B cell (primary cell): ENCODE data around the gene ITGAV. TPM values are rescaled to one million over a fixed set of nuclear protein-coding genes. Genes with fewer than 3 reads are reported as not detected.

Source experiments
- ATAC-seq: fragments of 200-7000 bp; cut with Tn5 transposase; one replicate; pipeline ENCODE4 v1.10.0; 2021; ENCODE audit warnings: low read depth, mild to moderate bottlenecking, moderate number of reproducible peaks, moderate library complexity
- CTCF ChIA-PET: fragments of 350-600 bp; sonication (Branson Sonifier 250); formaldehyde crosslinking; loops from one replicate; lab custom pipeline; 2021; ENCODE audit warnings: antibody characterized with exemption, inconsistent platforms; lab: Charles Lee
- POLR2A ChIA-PET: fragments of 350-600 bp; sonication (Branson Sonifier 250); formaldehyde crosslinking; loops from one replicate; lab custom pipeline; 2021; ENCODE audit warnings: antibody characterized with exemption; lab: Charles Lee
- DNase-seq: peaks from one replicate; pipeline ENCODE4 v3.0.0; 2013
- H2AFZ ChIP-seq: 2 replicates; pipeline ENCODE4 v1.6.1; 2012; ENCODE audit warnings: mild to moderate bottlenecking, low read depth, low read length; ENCODE audit not compliant: insufficient read depth, poor library complexity, severe bottlenecking
- H3K27ac ChIP-seq, 2 donors: 1 replicate in 1 of 2; 2 replicates in 1 of 2; pipeline ENCODE4 v1.5.1; 2012 to 2013; ENCODE audit warnings: low read length in 2 of 2, mild to moderate bottlenecking in 2 of 2, moderate library complexity in 1 of 2
- H3K27me3 ChIP-seq, 4 experiments: fragments of 200-600 bp in 1 of 4; sonication (generic) in 1 of 4; replicated peaks in 1 of 4; 1 replicate in 2 of 4; 2 replicates in 2 of 4; pipeline versions ENCODE4 v1.6.1 to v1.7.0; 2013 to 2016; ENCODE audit warnings: low read length in 3 of 4, mild to moderate bottlenecking in 2 of 4, mixed read lengths in 1 of 4, moderate library complexity in 1 of 4; ENCODE audit not compliant: insufficient read depth in 4 of 4, control insufficient read depth in 3 of 4; ENCODE audit errors: control extremely low read depth in 1 of 4
- H3K36me3 ChIP-seq, 2 experiments: replicated peaks in 1 of 2; 1 replicate in 1 of 2; 2 replicates in 1 of 2; pipeline versions ENCODE4 v1.6.1 to v1.7.1; 2013; ENCODE audit warnings: low read length in 1 of 2; ENCODE audit not compliant: insufficient read depth in 2 of 2, control insufficient read depth in 1 of 2; ENCODE audit errors: control extremely low read depth in 1 of 2, extremely low read depth in 1 of 2
- H3K4me1 ChIP-seq, 2 donors: fragments of 200-600 bp in 1 of 2; sonication (generic) in 1 of 2; 1 replicate in 1 of 2; 2 replicates in 1 of 2; pipeline versions ENCODE4 v1.5.1 to v1.6.1; 2013 to 2017; ENCODE audit warnings: low read length in 2 of 2; ENCODE audit not compliant: control insufficient read depth in 2 of 2, insufficient read depth in 2 of 2
- H3K4me2 ChIP-seq: replicated peaks from 2 replicates; pipeline ENCODE3; 2012; ENCODE audit warnings: mild to moderate bottlenecking, low read depth, low read length; ENCODE audit not compliant: poor library complexity, severe bottlenecking
- H3K4me3 ChIP-seq, 5 experiments: fragments of 200-600 bp in 1 of 5; sonication (generic) in 1 of 5; 1 replicate in 3 of 5; 2 replicates in 2 of 5; pipeline versions ENCODE4 v1.5.1 to v1.7.0; 2011 to 2016; ENCODE audit warnings: low read length in 4 of 5, mild to moderate bottlenecking in 4 of 5, low read depth in 2 of 5, control low read depth in 1 of 5, moderate library complexity in 1 of 5; ENCODE audit not compliant: insufficient read depth in 1 of 5; ENCODE audit errors: control extremely low read depth in 1 of 5, extremely low read depth in 1 of 5
- H3K79me2 ChIP-seq: fragments of 200-600 bp; sonication (generic); one replicate; pipeline ENCODE4 v1.6.0; 2016; ENCODE audit warnings: low read length; ENCODE audit not compliant: control insufficient read depth, insufficient read depth
- H3K9ac ChIP-seq: fragments of 200-600 bp; sonication (generic); 2 replicates; pipeline ENCODE4 v1.6.1; 2017; ENCODE audit warnings: mild to moderate bottlenecking, low read length, moderate library complexity
- H3K9me3 ChIP-seq, 3 donors: one replicate each; pipeline versions ENCODE4 v1.6.1 to v1.7.1; 2013; ENCODE audit warnings: low read length in 2 of 3; ENCODE audit not compliant: control insufficient read depth in 2 of 3, insufficient read depth in 1 of 3; ENCODE audit errors: control extremely low read depth in 1 of 3
- H4K20me1 ChIP-seq: 2 replicates; pipeline ENCODE4 v1.6.0; 2012; ENCODE audit warnings: mild to moderate bottlenecking, low read length; ENCODE audit not compliant: insufficient read depth, control insufficient read depth, poor library complexity, severe bottlenecking
- H3K27ac Mint-ChIP-seq: one replicate; pipeline ENCODE4 v1.8.0; 2021; ENCODE audit warnings: mixed read lengths
- H3K27me3 Mint-ChIP-seq: one replicate; pipeline ENCODE4 v1.8.0; 2021; ENCODE audit warnings: mixed read lengths
- H3K4me1 Mint-ChIP-seq: one replicate; pipeline ENCODE4 v1.8.0; 2021; ENCODE audit warnings: mixed read lengths
- H3K4me3 Mint-ChIP-seq: one replicate; pipeline ENCODE4 v1.8.0; 2021; ENCODE audit warnings: mixed read lengths
- H3K9me3 Mint-ChIP-seq: one replicate; pipeline ENCODE4 v1.8.0; 2022; ENCODE audit warnings: mixed read lengths; ENCODE audit not compliant: insufficient read depth
- CTCF ChIP-seq: fragments of 200-600 bp; IDR thresholded peaks from one replicate; pipeline ENCODE4 v1.8.0; 2022; ENCODE audit warnings: antibody characterized with exemption, mild to moderate bottlenecking
- EZH2 ChIP-seq: IDR thresholded peaks from 2 replicates; pipeline ENCODE4 v1.6.1; 2012; ENCODE audit warnings: borderline replicate concordance, low read depth, mild to moderate bottlenecking, moderate library complexity, low read length; ENCODE audit not compliant: insufficient read depth, poor library complexity, severe bottlenecking
- WGBS: methylation state at CpG from one replicate; pipeline ENCODE4 v1.1.5; 2013; ENCODE audit warnings: missing lambda C conversion rate; ENCODE audit not compliant: insufficient coverage; 5-methylcytosine and 5-hydroxymethylcytosine counted together
- intact Hi-C: fragments of 100-400 bp; cut with micrococcal nuclease; formaldehyde crosslinking; loops from one replicate; pipeline ENCODE4 v1.10.0; 2022
- polyA plus RNA-seq: library from polyadenylated mRNA; depleted of rRNA; stranded (reverse); fragments of >200 nt; gene quantifications from 2 replicates; pipeline ENCODE4 v1.2.3, GENCODE V29; 2012
- total RNA-seq, 2 donors: library from RNA; stranded (reverse); fragments of 120-200 nt in 1 of 2; gene quantifications; 1 replicate in 1 of 2; 2 replicates in 1 of 2; pipeline versions ENCODE4 v1.2.3 to v1.2.4, GENCODE V29; 2013 to 2022

Gene ITGAV
- total and polyA plus RNA-seq, 2 donors (not counting 1 experiment from before 2014, with no cell fraction given): 0.58 to 3.6 TPM

- H3K4me3 Mint-ChIP-seq: no peak overlapping the region
Measured at GRCh38 chr2:186603286-186603685, 13.4 kb downstream of the ITGAV start.

GRCh38 chr2:186605041-186605440 lies 15.2 kb downstream of the ITGAV start:
- no peaks in the 10 kb centered on the region for H3K9me3 Mint-ChIP-seq
- H3K79me2 ChIP-seq: no peaks in the 10 kb centered on the region
- H3K9me3 ChIP-seq: no peaks in the 10 kb centered on the region
- H4K20me1 ChIP-seq: no peaks in the 10 kb centered on the region
- intact Hi-C loops: no loop called here
- no peak for TF ChIP-seq CTCF
- TF ChIP-seq EZH2: no peak
- no peak for DNase-seq
- H2AFZ ChIP-seq: no peak overlapping the region
- H3K4me1 Mint-ChIP-seq: no peaks in the 10 kb centered on the region
- no peak for ATAC-seq
- no peak overlapping the region for H3K4me3 ChIP-seq
- H3K27me3 ChIP-seq: no peaks in the 10 kb centered on the region
- H3K27ac Mint-ChIP-seq: no peak overlapping the region
- H3K4me3 Mint-ChIP-seq: no peak overlapping the region
- ChIA-PET CTCF (no interaction called here), POLR2A (no interaction called here)
- H3K27ac ChIP-seq: no peak overlapping the region
- H3K4me2 ChIP-seq: no peak overlapping the region
- 89% methylated on average over 3 of the region's 3 CpGs for WGBS
- H3K9ac ChIP-seq: no peak overlapping the region
- H3K27me3 Mint-ChIP-seq: no peaks in the 10 kb centered on the region
- no peaks in the 10 kb centered on the region for H3K4me1 ChIP-seq
- H3K36me3 ChIP-seq: peaks cover 0 to 1% of the 10 kb centered on the region in 2 experiments

More at GRCh38 chr2:186603286-186603685, 13.4 kb downstream of the ITGAV start:
- CTCF ChIA-PET: no interaction called here
- no peaks in the 10 kb centered on the region for H3K4me1 ChIP-seq
- TF ChIP-seq CTCF (no peak), EZH2 (no peak)
- H3K4me3 ChIP-seq: no peak overlapping the region
- peaks cover 0 to 1% of the 10 kb centered on the region in 2 experiments for H3K36me3 ChIP-seq
- Mint-ChIP-seq H3K27ac (no peak overlapping the region), H3K4me1 (no peaks in the 10 kb centered on the region), H3K27me3 (no peaks in the 10 kb centered on the region), H3K9me3 (no peaks in the 10 kb centered on the region)
- POLR2A ChIA-PET: no interaction called here
- H3K4me2 ChIP-seq: no peak overlapping the region
- intact Hi-C loops: no loop called here
- ATAC-seq (no peak), DNase-seq (no peak)
- H3K27ac ChIP-seq: no peak overlapping the region
- H3K79me2 ChIP-seq: no peaks in the 10 kb centered on the region
- WGBS: no CpG with 5 or more reads among the region's 1 CpG
- H3K9me3 ChIP-seq: no peaks in the 10 kb centered on the region
- no peaks in the 10 kb centered on the region for H3K27me3 ChIP-seq
- no peak overlapping the region for H3K9ac ChIP-seq
- no peaks in the 10 kb centered on the region for H4K20me1 ChIP-seq
- H2AFZ ChIP-seq: no peak overlapping the region
